Measurements from ENCODE around the gene SDK1.

- no peak for TF ChIP-seq CTCF (IDR thresholded peaks at IDR 0.05)
- no peak for TF ChIP-seq POLR2A (IDR thresholded peaks at IDR 0.05)
Observed at GRCh38 chr7:4168541-4168940, 867.5 kb downstream of the SDK1 start.
